GM12872 (cell line): Measurements from ENCODE around the gene HSPH1.

Experiments used
- CTCF ChIP-seq: IDR thresholded peaks from 3 replicates; pipeline ENCODE4 v1.5.1; 2011; ENCODE audit warnings: low read depth, mild to moderate bottlenecking, low read length, moderate library complexity; ENCODE audit not compliant: insufficient read depth

Gene HSPH1

GRCh38 chr13:31161557-31162150 is at the start of gene HSPH1:
Gene HSPH1 (minus strand): TSS chr13:31161904. CDS start chr13:31161582, 322 bp downstream.
- TF ChIP-seq CTCF = peak; percentile 43; the same call in 2 of the 3 replicates

- no peak for TF ChIP-seq CTCF
Measured at GRCh38 chr13:31209841-31210210, 48.1 kb upstream of the HSPH1 start.

- no peak for TF ChIP-seq CTCF
Measured at GRCh38 chr13:31209172-31209840, 47.6 kb upstream of the HSPH1 start.

- no peak for TF ChIP-seq CTCF
Measured at GRCh38 chr13:31208559-31209122, 46.9 kb upstream of the HSPH1 start.

GRCh38 chr13:31207661-31208552 is 46.2 kb upstream of the HSPH1 start:
- no peak for TF ChIP-seq CTCF

GRCh38 chr13:31204592-31204991 is 42.9 kb upstream of the HSPH1 start:
- no peak for TF ChIP-seq CTCF

- no peak for TF ChIP-seq CTCF
Measured at GRCh38 chr13:31201341-31202031, 39.8 kb upstream of the HSPH1 start.
